Activated naive CD8-positive, alpha-beta T cell treated with anti-CD3 and anti-CD28 coated beads, Interleukin-2, amount 50 U/mL, for 16 hours (primary cell): ENCODE data around the gene ABI2.
A peak's percentile ranks its signal among the peaks of the same experiment; 100 is the strongest.
"Not testable (repeated sequence)": the region's sequence is repeated elsewhere in the genome, so short reads cannot be mapped to it uniquely, and the experiment has no call there.

Experiments
- DNase-seq: peaks from one replicate; pipeline ENCODE4 v3.0.0-alpha.2; 2020; ENCODE audit warnings: low read depth, low spot score

The ABI2 gene

DNA sequence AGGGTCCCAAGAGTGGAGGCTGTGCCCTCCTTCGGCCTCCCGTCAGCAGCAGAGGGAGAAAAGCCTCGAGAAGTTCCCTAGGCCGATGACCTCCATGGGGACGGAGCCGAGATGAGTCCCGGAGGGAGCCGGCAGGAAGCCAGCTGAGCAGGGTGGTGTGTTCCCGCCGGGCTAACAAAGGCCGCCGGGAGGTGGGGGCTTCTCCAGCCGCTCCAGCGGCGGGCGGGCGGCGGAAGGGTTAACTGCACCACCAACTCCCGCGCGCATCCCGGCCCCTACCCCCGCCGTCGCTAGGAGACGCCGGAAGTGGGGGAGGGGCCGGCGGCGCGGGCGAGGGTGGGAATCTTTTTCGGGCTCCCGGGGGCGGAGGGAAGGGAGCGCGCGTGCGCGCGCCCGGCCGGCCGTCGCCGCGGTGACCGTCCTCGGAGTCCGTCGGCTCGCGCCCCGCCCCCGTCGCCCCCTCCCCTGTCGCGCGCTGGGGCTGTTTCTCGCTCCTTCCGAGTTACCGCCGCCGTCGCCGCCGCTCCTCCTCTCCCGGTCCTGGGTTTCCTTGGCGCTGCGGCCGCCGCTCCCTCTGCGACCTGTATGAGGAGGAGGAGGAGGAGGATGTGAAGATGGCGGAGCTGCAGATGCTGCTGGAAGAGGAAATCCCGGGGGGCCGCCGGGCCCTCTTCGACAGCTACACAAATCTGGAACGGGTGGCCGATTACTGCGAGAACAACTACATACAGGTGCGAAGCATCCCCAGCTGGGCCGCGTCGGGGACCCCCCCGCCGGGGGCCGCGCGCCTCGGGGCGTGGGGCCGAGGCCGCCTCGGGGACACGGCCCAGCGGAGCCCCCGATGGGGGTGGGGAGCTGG lies at the start of gene ABI2:
ABI2 (plus strand) TSS at position 494 of the 859 bp plus-strand sequence; CDS start at position 615, 121 bp downstream.
- DNase-seq, result peak; percentile 13

DNA sequence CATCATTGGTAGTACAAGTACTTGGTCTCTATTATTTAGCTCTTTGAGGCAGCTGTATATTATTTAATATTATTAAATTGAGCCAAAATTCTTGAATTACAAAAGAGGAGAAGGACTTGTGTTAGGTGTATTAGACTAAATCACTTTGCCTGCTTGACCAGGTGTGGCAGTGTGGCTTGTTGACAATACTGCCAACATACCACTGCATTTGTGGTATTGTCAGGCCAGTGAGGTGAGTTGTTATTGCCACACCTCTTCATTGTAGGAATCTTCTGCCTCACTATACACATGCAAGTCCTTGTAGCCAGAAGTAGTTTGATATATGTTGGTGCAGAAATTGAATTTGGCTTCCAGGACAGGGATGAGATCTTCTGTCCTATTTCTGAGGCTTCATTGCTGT lies 48.9 kb upstream of the ABI2 start:
- no peak for DNase-seq

DNA sequence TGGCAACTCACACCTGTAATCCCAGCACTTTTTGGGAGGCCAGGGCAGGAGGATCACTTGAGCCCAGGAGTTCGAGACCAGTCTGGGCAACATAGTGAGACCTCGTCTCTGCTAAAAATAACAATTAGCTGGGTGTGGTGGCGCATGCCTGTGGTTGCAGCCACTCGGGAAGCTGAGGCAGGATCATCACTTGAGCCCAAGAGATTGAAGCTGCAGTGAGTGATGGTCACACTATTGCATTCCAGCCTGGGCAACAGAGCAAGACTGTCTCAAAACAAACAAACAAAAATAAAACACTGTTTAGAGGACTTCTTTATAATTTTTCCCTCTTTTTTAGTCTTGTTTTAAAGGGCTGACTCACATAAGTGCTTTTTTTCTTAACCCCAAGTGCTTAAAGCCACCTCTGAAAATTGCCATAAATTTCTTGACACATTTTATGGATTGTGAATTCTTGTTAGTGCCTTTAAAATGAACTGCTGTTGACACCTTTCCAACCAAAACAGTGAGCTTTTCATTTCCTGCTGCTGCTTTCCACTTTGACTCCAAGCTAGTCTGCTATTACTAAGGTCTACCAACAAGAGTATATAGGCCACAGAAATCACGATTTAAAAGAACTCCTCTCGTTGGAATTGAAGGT lies 47.6 kb upstream of the ABI2 start:
- no peak for DNase-seq

GRCh38 chr2:203282101-203282500 lies 46.1 kb upstream of the ABI2 start:
- DNase-seq, result no peak

DNA sequence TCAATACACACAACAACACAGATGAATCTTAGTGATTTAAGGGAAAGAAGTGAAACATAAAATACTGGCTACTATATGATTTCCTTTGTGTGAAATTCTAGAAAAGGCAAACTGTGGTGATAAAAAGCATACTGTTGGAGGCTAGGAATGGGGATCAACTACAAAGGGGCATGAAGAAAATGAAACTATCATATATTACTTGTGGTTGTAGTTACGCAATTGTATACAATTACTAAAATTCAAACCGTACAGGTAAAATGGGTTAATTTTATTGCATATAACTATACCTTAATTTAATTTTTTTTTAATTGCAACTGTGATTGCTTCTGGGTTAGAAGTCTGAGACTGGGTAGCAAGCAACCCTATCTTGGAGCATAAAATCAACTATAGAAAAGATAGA lies 41.7 kb upstream of the ABI2 start:
- DNase-seq, result no peak

- no peak for DNase-seq
Observed at GRCh38 chr2:203301667-203302066, 26.5 kb upstream of the ABI2 start.

- DNase-seq, result not testable (repeated sequence)
Observed at GRCh38 chr2:203302586-203302985, 25.6 kb upstream of the ABI2 start.

DNA sequence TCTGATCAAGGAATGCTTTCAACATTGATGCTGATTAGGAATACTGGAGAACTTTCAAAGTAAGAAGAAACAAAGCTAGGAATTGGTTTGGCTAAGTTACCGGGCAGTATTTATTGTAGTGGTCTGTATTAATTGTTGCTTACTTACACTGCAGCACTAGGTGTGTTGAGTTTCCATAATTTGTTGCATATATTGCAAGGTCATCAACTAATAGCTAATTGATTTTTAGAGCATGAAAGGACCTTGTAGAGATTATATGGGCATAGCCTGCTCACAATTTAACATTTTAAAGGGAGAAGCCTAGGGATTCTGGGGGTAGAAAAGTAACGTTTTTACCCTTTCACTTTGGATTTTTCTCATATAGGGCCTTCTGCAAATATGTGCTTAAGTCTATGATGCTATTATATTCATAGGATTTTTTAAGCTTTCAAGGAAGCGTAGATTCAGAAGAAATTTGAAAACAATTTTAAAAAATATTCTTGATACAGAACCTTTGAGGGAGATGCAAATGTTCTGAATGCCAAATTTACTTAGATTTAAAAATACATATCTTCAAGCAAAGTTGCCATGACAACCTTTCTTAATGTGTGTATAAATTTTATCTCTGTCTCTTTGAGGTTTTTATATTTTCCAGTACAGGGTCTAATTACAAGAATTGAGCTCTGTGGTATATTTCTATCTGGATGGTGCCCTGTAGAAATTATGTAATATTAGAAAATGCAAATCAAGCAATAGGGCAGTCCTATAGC lies 17.3 kb upstream of the ABI2 start:
- DNase-seq, result no peak

- no peak for DNase-seq
Observed at GRCh38 chr2:203326356-203326755, 1.8 kb upstream of the ABI2 start.

- no peak for DNase-seq
Observed at GRCh38 chr2:203327582-203327900, 653 bp upstream of the ABI2 start.

GRCh38 chr2:203328760-203329540 lies 756 bp downstream of the ABI2 start:
- no peak for DNase-seq

- DNase-seq, result no peak
Observed at GRCh38 chr2:203330434-203330833, 2.2 kb downstream of the ABI2 start.

- DNase-seq, result no peak
Observed at GRCh38 chr2:203338322-203338721, 10.1 kb downstream of the ABI2 start.

DNA sequence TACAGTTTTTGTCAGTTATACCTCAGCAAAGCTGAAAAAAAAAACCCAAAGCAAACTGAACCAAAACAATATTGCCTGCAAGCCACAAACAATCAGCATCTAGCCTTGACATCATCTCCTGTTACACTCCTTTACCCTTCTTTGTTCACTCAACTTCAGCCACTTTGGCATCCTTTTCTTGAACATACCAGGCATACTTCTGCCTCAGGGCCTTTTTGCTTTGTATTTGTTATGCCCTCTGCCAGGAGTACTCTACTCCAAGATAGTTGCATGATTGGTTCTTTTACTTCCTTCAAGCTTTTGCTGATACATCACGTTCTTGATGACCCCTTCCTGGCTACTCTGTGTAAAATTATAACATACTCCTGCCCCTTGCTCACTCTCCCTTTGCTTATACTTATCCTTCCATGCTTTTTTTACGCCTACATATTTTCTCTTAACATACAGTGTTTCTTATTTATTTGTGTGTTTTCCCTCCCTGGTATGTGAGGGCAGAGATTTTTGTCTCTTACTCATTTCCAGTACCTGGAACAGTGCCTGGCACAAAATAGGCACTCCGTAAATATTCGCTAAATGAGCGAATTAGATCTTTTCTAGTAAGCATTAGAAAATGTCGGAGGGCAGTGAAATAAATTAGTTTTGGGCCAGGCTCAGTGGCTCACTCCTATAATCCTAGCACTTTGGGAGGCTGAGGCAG lies 12.7 kb downstream of the ABI2 start:
- no peak for DNase-seq

GRCh38 chr2:203341741-203342310 lies 13.6 kb downstream of the ABI2 start:
- DNase-seq, result no peak

DNA sequence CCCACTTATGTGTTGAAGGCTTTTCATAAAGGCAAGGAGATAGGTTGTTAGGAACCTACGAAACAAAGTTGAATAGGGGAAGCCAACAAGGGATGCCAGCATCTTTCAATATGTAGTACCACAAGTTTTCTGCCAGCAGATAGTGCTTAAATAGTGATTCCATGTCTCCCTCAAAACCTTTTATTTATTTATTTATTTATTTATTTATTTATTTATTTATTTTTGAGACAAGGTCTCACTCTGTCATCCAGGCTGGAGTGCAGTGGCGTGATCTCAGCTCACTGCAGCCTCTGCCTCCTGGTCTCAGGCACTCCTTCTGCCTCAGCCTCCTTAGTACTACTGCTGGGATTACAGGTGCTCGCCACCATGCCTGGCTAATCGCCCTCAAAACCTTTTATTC lies 14.2 kb downstream of the ABI2 start:
- DNase-seq, result not testable (repeated sequence)

- no peak for DNase-seq
Observed at GRCh38 chr2:203344667-203345066, 16.5 kb downstream of the ABI2 start.

GRCh38 chr2:203346612-203347011 lies 18.4 kb downstream of the ABI2 start:
- no peak for DNase-seq

DNA sequence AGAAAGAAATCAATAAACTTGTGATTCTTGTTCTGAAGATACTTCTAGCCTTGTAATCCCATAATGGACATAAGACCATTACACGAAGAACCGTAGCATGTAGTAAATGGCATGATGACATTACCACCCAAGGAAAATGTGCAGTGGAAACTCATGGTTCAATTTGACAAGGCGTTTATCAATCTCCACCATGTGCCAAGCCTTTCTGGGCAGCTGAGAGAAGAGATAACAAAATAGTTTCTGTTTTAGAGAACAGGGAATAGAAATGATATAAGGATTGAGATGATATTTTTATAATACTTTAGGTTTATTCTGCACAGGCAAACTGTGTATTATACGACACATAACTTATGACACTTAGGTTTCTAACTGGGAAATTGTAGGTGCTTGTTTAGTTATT lies 19.2 kb downstream of the ABI2 start:
- no peak for DNase-seq

DNA sequence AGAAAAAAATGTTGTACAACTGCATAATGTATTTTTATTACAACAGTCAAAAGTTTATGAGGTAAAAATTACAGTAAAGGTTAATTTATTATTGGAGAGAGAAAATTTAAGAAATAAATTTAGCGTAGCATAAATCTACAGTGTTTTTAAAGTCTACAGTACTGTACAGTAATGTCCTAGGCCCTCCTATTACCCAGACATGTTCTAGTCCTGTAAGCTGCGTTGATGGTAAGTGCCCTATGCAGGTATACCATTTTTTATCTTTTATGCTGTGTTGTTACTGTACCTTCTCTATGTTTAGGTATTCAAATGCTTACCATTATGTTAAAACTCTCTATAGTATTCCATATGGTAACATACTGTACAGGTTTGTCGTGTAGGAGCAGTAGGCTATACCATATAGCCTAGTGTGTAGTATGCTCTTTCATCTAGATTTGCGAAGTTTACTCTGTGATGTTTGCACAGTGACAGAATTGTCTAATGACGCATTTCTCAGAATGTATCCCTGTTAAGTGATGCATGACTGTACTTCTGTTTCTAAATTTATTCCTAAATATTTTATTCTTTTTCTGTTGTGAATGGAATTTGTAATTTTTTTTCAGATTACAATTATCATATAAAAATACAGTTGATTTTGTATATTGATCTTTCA lies 24.5 kb downstream of the ABI2 start:
- DNase-seq, result no peak
